Breast epithelium (tissue), 4 donors: Measurements from ENCODE around the gene PPM1L. TPM values are rescaled to one million over a fixed set of nuclear protein-coding genes. Genes with fewer than 3 reads are reported as not detected.

Experiments
- DNase-seq, 2 donors: peaks; one replicate each; pipeline ENCODE4 v3.0.0-alpha.2; 2019; ENCODE audit warnings: low spot score in 2 of 2
- H3K27ac ChIP-seq, 2 donors: fragments of 200-600 bp; sonication (generic) in 1 of 2; one replicate each; pipeline ENCODE4 v1.5.1; 2016 to 2019; ENCODE audit warnings: mild to moderate bottlenecking in 1 of 2
- H3K27me3 ChIP-seq, 2 donors: fragments of 200-600 bp; sonication (generic) in 1 of 2; one replicate each; pipeline versions ENCODE4 v1.5.1 to v1.6.0; 2017 to 2019; ENCODE audit warnings: control low read depth in 1 of 2, mild to moderate bottlenecking in 1 of 2
- H3K36me3 ChIP-seq: fragments of 200-600 bp; one replicate; pipeline ENCODE4 v1.5.1; 2019
- H3K4me1 ChIP-seq, 2 donors: fragments of 200-600 bp; sonication (generic); one replicate each; pipeline ENCODE4 v1.5.1; 2016 to 2019; ENCODE audit warnings: control low read depth in 1 of 2
- H3K4me3 ChIP-seq, 3 donors: fragments of 200-600 bp; sonication (generic); 1 replicate in 2 of 3; 2 replicates in 1 of 3; pipeline ENCODE4 v1.5.1; 2016 to 2019; ENCODE audit warnings: mild to moderate bottlenecking in 3 of 3, moderate library complexity in 2 of 3
- H3K9me3 ChIP-seq, 2 donors: fragments of 200-600 bp; sonication (generic) in 1 of 2; one replicate each; pipeline ENCODE4 v1.5.1; 2016 to 2019; ENCODE audit warnings: control low read depth in 1 of 2
- CTCF ChIP-seq, 3 donors: fragments of 450-650 bp; IDR thresholded peaks; one replicate each; pipeline ENCODE4 v1.5.1; 2016 to 2017; ENCODE audit warnings: antibody characterized with exemption in 3 of 3, mild to moderate bottlenecking in 3 of 3, moderate library complexity in 3 of 3
- POLR2A ChIP-seq: fragments of 450-650 bp; IDR thresholded peaks from one replicate; pipeline ENCODE4 v1.6.1; 2016; ENCODE audit warnings: antibody characterized with exemption, mild to moderate bottlenecking, moderate library complexity
- POLR2AphosphoS5 ChIP-seq, 3 donors: sonication (generic); formaldehyde crosslinking; IDR thresholded peaks; one replicate each; pipeline ENCODE4 v1.6.1; 2017; ENCODE audit warnings: antibody characterized with exemption in 3 of 3
- intact Hi-C: fragments of 100-400 bp; cut with DNase I; formaldehyde crosslinking; loops from one replicate; pipeline ENCODE4 v1.15.1; 2023; ENCODE audit warnings: low total_unique reads
- total RNA-seq, 3 donors: library from RNA; depleted of rRNA; stranded (reverse); fragments of >200 nt; gene quantifications; one replicate each; pipeline ENCODE4 v1.1.0, GENCODE V29; 2016

PPM1L gene
- total RNA-seq, 3 donors from 2014 or later: 12.8 to 136 (median 24.6) TPM

- no peaks in the 10 kb centered on the region for H3K9me3 ChIP-seq
- intact Hi-C loops: no loop called here
- H3K4me3 ChIP-seq: no peak overlapping the region
- H3K27me3 ChIP-seq: no peaks in the 10 kb centered on the region
- H3K27ac ChIP-seq: no peak overlapping the region
- TF ChIP-seq CTCF (IDR thresholded peaks at IDR 0.05): no peak
- no peak for DNase-seq
- H3K36me3 ChIP-seq: no peaks in the 10 kb centered on the region
- no peaks in the 10 kb centered on the region for H3K4me1 ChIP-seq
Measured at GRCh38 chr3:160986069-160986468, 230.0 kb downstream of the PPM1L start.

DNA sequence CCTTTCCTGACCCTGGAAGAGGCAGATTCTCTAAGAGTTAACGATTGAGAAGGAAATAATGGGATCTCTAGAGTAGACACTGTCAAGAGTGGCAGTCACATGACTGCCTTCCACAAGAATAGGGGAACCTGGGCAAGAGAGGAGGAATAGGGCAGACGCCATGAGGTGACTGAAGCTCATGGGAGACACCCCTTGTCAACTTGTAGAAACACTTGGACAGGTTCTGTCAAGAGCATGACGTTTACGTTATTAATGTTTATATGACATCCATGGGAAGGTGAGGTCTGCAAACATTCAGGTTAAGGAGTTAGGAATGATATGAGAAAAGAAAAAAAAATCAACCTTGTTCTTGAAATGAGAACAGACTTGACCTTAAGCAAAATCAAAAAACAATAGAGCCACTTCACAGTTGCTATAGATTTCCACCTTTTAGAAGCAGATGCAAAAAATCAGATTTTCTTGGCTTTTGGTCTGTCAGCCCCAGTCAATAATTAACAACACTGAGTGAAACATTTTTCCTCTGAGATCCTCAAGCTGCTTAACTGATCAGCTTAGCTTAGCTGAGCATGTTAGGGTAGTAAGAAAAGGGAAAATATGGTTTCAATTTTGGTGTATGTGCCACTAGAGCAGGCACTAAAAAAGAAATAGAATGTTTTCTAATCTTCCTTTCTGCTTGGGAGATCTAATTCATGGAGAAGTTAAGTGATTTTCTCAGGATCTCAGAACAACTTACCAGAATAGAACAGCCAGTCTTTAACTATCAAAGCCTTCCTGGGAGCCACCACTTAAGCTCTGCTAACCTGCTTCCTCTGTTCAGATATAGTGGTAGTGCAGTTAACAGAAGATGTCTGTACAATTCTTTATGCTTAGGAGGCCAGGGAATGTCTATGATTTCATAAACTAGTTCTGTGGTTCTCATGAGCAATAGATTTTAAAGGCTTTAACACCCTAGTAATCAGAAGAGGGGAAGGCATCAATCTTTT, 232.2 kb downstream of the PPM1L start:
- DNase-seq: no peak
- H3K9me3 ChIP-seq: no peaks in the 10 kb centered on the region
- H3K4me3 ChIP-seq: no peak overlapping the region
- TF ChIP-seq POLR2A: no peak
- no peak for TF ChIP-seq CTCF (IDR thresholded peaks at IDR 0.05)
- TF ChIP-seq POLR2AphosphoS5 (IDR thresholded peaks at IDR 0.05): no peak
- no peaks in the 10 kb centered on the region for H3K36me3 ChIP-seq
- H3K27me3 ChIP-seq: no peaks in the 10 kb centered on the region
- no peak overlapping the region for H3K27ac ChIP-seq
- intact Hi-C loops: no loop called here
- H3K4me1 ChIP-seq: no peaks in the 10 kb centered on the region

DNA sequence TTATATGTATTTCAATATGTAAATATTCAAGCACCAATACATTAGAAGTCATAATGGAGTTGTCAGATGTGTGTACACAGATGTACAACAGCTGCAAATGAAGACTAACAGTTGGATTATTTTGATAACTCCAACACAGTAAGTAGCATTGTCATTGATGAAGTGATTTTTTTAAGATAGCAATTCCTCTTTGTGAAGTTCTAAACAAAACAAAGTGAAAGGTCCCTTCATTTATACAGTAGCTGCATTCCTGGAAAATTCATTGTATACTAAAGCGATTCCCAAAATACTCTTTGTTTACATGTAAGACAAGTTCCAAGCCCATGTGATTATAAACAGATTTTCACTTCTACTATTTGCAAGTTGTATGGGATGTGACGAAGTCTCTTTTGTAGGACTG, 234.4 kb downstream of the PPM1L start:
- DNase-seq: no peak
- TF ChIP-seq POLR2AphosphoS5 (IDR thresholded peaks at IDR 0.05) (no peak), CTCF (IDR thresholded peaks at IDR 0.05) (no peak), POLR2A (no peak)
- no peak overlapping the region for H3K4me3 ChIP-seq
- no peak overlapping the region for H3K27ac ChIP-seq
- H3K27me3 ChIP-seq: no peaks in the 10 kb centered on the region
- intact Hi-C loops: no loop called here
- no peaks in the 10 kb centered on the region for H3K4me1 ChIP-seq
- H3K36me3 ChIP-seq: no peaks in the 10 kb centered on the region
- H3K9me3 ChIP-seq: no peaks in the 10 kb centered on the region

GRCh38 chr3:160992712-160993111, 236.7 kb downstream of the PPM1L start:
- no peaks in the 10 kb centered on the region for H3K27me3 ChIP-seq
- no peak overlapping the region for H3K4me3 ChIP-seq
- no peaks in the 10 kb centered on the region for H3K9me3 ChIP-seq
- intact Hi-C loops: no loop called here
- no peaks in the 10 kb centered on the region for H3K36me3 ChIP-seq
- no peaks in the 10 kb centered on the region for H3K4me1 ChIP-seq
- DNase-seq: no peak
- no peak overlapping the region for H3K27ac ChIP-seq
- TF ChIP-seq CTCF (IDR thresholded peaks at IDR 0.05) (no peak), POLR2A (no peak), POLR2AphosphoS5 (IDR thresholded peaks at IDR 0.05) (no peak)

DNA sequence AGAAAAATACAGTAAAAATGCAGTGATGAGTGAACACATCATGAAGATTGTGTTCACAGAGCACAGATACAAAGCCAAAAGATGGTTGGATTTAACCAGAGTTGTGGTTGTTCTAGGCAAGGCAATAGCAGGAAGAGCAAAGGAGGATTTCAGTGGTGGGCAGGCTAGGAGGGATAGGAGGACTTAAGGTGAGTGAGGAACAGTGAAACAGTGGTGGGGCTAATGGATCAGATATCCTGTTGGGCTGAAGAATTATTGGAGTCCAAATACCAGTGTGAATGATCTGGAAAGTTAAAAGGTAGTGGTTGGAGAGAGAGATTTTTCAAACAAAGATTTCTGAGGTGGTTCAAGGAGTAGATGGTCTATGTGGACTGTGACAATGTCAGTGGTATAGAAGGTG, 240.8 kb downstream of the PPM1L start:
- no peaks in the 10 kb centered on the region for H3K27me3 ChIP-seq
- intact Hi-C loops: no loop called here
- DNase-seq: no peak

More for the DNA sequence above, 240.8 kb downstream of the PPM1L start:
- Histone ChIP-seq H3K27ac (no peak overlapping the region), H3K36me3 (no peaks in the 10 kb centered on the region), H3K4me3 (no peak overlapping the region), H3K9me3 (no peaks in the 10 kb centered on the region), H3K4me1 (no peaks in the 10 kb centered on the region)
- TF ChIP-seq CTCF (IDR thresholded peaks at IDR 0.05): no peak
- TF ChIP-seq POLR2A: no peak
- no peak for TF ChIP-seq POLR2AphosphoS5 (IDR thresholded peaks at IDR 0.05)
